BJ (cell line): ENCODE data around the gene JUND. TPM values are rescaled to one million over a fixed set of nuclear protein-coding genes. Genes with fewer than 3 reads are reported as not detected.

Experiments used
- CTCF ChIA-PET: fragments of 350-600 bp; formaldehyde crosslinking; extraction: SDS; loops from one replicate; lab custom pipeline; 2021; ENCODE audit warnings: antibody characterized with exemption, inconsistent platforms; lab: Yijun Ruan, JAX
- POLR2A ChIA-PET: fragments of 300-600 bp; sonication (Branson Sonifier 250); formaldehyde crosslinking; extraction: SDS; loops from one replicate; lab custom pipeline; 2021; ENCODE audit warnings: antibody characterized with exemption; lab: Charles Lee
- DNase-seq: peaks from one replicate; pipeline ENCODE4 v3.0.0-alpha.2; 2011; ENCODE audit warnings: low read depth
- H3K27me3 ChIP-seq: 2 replicates; pipeline ENCODE4 v1.6.0; 2011; ENCODE audit warnings: low read length; ENCODE audit not compliant: control insufficient read depth, insufficient read depth
- H3K36me3 ChIP-seq: 2 replicates; pipeline ENCODE4 v1.5.1; 2011; ENCODE audit warnings: low read length; ENCODE audit not compliant: control insufficient read depth, insufficient read depth
- H3K4me3 ChIP-seq: 2 replicates; pipeline ENCODE4 v1.5.1; 2011; ENCODE audit warnings: low read depth, mild to moderate bottlenecking, control low read depth, low read length
- CTCF ChIP-seq: IDR thresholded peaks from 2 replicates; pipeline ENCODE4 v1.5.1; 2011; ENCODE audit warnings: low read depth, mild to moderate bottlenecking, control low read depth, inconsistent platforms, low read length, moderate library complexity; ENCODE audit not compliant: insufficient read depth
- polyA plus RNA-seq: library from polyadenylated mRNA; depleted of rRNA; stranded (reverse); fragments of >200 nt; gene quantifications from 2 replicates; pipeline ENCODE4 v1.2.3, GENCODE V29; 2011; rRNA removed
- small RNA-seq: library from RNA; depleted of rRNA; stranded (forward); fragments of <200 nt; gene quantifications from one replicate; pipeline ENCODE3, GENCODE V24; 2012; ENCODE audit warnings: low replicate concordance, low read depth; ENCODE audit not compliant: insufficient read length

JUND gene
- polyA plus RNA-seq, 1 experiment = 124 TPM

DNA sequence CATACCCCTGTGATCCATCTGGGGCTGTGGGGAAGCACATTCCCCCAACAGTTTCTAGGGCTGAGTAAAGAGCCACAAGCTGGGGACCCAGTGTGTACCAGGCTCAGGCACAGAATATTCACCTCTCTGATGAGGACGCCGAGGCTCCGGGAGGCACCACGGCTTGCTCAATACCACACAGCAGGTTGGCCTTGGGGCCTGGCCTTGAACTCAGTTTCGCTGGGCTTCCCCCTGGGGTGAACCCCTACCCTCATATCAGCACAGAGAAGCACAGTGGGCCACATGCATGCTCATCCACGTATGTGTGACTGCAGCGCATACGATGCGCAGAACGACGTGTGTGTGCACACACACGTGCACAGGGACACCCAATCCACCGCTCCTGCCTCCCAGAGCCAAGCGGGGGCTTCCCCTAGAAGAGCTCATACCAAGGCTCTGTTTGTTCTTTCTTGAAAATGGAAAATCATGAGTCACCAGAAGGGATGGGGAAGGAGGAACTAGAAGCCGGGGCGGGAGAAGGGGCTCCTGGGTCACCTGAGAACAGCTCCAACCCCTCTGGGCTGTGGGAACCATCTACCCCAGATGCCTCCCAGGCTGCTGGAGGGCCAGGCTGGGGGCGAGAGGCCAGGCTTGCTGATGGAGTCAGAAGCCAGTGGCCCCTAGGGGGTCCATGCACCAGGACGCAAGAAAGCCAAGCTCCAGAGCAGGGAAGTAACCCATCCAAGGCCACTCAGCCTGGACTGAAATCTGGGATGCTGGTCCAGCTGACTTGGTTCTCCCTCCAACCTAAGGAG is 50.3 kb downstream of the JUND start:
- TF ChIP-seq CTCF = no peak
- DNase-seq = no peak
- Histone ChIP-seq H3K27me3 (peaks cover 8% of the 10 kb centered on the region), H3K4me3 (no peak overlapping the region), H3K36me3 (no peaks in the 10 kb centered on the region)
- ChIA-PET POLR2A (no interaction called here), CTCF (interaction anchor here (1.3 to 1.4 kb wide), 2 partner anchors 21 to 47 kb away, joined by 3 to 12 read pairs; no protein-coding TSS in a partner anchor)

GRCh38 chr19:18229915-18230314 is 51.5 kb downstream of the JUND start:
- no peak for TF ChIP-seq CTCF
- no peak for DNase-seq
- CTCF ChIA-PET = interaction anchor here (1.3 kb wide), 1 partner anchor 22 kb away, joined by 12 read pairs; no protein-coding TSS in a partner anchor
- POLR2A ChIA-PET = no interaction called here
- no peak overlapping the region for H3K4me3 ChIP-seq
- H3K27me3 ChIP-seq = peaks cover 11% of the 10 kb centered on the region
- H3K36me3 ChIP-seq = no peaks in the 10 kb centered on the region

Small RNA genes within 50 kb of the gene (small RNA-seq; reads per million reads assigned to genes)
- gene MIR3188 (not detected), gene RPL39P38 (not detected)

Other genes with a start within 250 kb of the JUND start
- 0.10 and 0.13 TPM in 2 replicates for gene IL12RB1, start 194.7 kb downstream of the JUND start, polyA plus RNA-seq
- 1.9 and 2.8 TPM in 2 replicates for gene MAST3, start 183.8 kb downstream of the JUND start, polyA plus RNA-seq
- gene PIK3R2, start 128.5 kb downstream of the JUND start, polyA plus RNA-seq = 9.4 and 17.4 TPM in 2 replicates
- 11.1 and 14.5 TPM in 2 replicates for gene IFI30, start 107.8 kb downstream of the JUND start, polyA plus RNA-seq
- 13.3 and 25.0 TPM in 2 replicates for gene MPV17L2, start 88.4 kb downstream of the JUND start, polyA plus RNA-seq
- 1.4 and 2.0 TPM in 2 replicates for gene RAB3A, start 77.6 kb downstream of the JUND start, polyA plus RNA-seq
- gene PDE4C, start 55.2 kb downstream of the JUND start, polyA plus RNA-seq = 0.06 and 0.12 TPM in 2 replicates
- gene IQCN, start 7.2 kb downstream of the JUND start, polyA plus RNA-seq = 0.82 and 1.5 TPM in 2 replicates
- gene LSM4, start 41.5 kb upstream of the JUND start, polyA plus RNA-seq = 94.7 and 99.8 TPM in 2 replicates
- gene PGPEP1, start 59.0 kb upstream of the JUND start, polyA plus RNA-seq = 30.7 and 32.2 TPM in 2 replicates
- gene GDF15, start 104.5 kb upstream of the JUND start, polyA plus RNA-seq = 19.0 and 30.8 TPM in 2 replicates
- gene LRRC25, start 116.0 kb upstream of the JUND start, polyA plus RNA-seq = 0.06 TPM in 1 of 2 replicates, not detected in the other
- gene SSBP4, start 137.8 kb upstream of the JUND start, polyA plus RNA-seq = 16.3 and 24.1 TPM in 2 replicates
- 13.5 and 27.0 TPM in 2 replicates for gene ISYNA1, start 156.5 kb upstream of the JUND start, polyA plus RNA-seq
- 4.4 and 10.2 TPM in 2 replicates for gene ELL, start 240.4 kb upstream of the JUND start, polyA plus RNA-seq